G401.6 (cell line): ENCODE measurements around the gene FAM118A.
"Not testable (repeated sequence)": the region's sequence is repeated elsewhere in the genome, so short reads cannot be mapped to it uniquely, and the experiment has no call there.

ENCODE experiments used
- FAIRE-seq: peaks from 2 replicates; lab custom pipeline; 2012; peaks lifted over from hg19 to GRCh38; lab: Jason Lieb, UNC

Gene FAM118A

DNA sequence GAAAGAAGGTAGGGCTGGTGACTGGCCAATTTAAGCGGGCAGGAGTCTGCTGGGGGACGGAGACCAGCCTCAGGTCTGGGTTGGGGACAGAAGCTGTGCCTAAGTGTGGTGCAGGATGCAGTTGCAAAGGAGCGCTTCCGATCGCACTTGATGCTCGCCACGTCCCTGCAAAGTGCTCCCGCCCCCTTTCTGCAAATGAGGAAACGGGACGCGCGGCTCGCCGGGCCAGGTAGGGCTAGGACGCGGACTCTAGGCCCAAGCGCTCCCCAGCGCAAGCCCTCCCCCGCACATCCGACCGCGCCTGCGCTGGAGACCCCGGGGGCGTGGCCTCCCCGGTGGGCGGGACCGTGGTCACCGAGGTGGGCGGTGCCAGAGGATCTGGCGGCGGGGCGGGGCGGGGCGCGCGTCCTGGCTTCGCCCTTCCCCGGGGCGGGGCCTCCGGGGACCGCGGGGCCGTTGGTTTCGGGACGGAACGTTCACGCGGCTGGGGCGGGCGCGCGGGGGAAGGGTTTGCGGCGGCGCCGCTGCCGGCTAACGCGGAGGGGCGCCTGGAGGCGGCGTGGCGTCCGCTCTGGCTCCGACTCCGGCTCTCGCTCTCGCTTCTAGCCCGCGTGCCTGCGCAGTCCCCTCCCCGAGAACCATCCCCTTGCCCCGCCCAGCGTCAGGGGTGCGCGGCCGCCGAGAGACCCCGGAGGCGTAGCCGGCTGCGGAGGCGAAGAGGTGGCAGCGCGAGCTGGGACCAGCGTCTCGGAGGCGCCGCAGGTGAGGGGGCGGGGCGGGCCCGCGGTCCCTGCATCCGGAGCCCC is at the start of gene FAM118A:
TSS of gene FAM118A (plus strand) at position 513 of the 806 bp plus-strand sequence. CDS start 12,446 bp downstream, outside the sequence.
- no peak for FAIRE-seq

DNA sequence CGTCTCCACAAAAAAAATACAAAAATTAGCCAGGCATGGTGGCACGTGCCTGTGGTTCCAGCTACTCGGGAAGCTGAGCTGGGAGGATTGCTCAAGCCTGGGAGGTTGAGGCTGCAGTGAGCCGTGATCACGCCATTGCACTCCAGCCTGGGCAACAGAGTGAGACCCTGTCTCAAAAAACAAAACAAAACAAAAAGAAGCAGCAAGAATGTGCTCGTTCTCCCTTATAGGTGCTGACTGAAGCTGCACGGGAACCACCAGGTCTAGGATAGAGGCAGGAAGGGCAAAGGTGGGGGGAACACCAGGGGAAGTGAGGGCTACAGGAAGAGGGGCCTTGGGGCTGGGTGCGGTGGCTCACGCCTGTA is 49.4 kb upstream of the FAM118A start:
- FAIRE-seq: not testable (repeated sequence)

GRCh38 chr22:45261407-45262088 is 48.2 kb upstream of the FAM118A start:
- no peak for FAIRE-seq

DNA sequence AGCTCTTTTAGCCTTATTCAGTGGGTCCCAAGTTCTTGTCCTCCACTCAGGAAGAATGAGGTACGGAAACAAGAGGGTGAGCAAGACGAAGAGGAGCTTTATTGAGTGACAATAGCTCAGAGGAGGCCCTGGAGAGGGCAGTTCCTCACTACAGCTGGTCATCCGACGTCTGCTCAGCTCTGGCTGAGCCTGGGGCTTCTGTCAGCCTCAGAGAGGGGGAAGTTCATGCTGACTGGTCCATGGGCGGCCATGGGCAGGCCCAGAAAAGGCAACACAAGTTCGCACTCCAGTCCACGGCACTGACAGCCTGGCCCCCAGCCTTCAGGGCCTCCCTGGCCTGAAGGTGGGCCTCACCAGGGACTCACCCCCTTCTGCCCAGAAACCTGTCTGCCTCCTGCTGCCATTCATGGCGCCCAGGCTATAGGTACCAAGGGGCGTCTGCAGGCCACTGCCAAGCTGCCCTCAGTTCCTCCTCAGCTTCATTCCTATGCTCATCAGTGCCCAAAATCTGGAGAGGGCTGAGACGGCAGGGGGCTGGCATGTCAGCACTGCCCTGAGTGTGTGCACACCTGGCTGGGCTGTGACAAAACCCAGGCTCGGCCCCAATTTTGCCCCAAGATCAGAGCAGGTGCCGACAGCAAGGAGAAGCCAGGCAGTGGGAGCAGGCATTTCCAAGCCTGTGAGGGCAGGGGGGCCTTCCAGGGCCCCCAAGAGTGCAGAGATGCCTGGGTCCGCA is 47.4 kb upstream of the FAM118A start:
- FAIRE-seq: no peak

DNA sequence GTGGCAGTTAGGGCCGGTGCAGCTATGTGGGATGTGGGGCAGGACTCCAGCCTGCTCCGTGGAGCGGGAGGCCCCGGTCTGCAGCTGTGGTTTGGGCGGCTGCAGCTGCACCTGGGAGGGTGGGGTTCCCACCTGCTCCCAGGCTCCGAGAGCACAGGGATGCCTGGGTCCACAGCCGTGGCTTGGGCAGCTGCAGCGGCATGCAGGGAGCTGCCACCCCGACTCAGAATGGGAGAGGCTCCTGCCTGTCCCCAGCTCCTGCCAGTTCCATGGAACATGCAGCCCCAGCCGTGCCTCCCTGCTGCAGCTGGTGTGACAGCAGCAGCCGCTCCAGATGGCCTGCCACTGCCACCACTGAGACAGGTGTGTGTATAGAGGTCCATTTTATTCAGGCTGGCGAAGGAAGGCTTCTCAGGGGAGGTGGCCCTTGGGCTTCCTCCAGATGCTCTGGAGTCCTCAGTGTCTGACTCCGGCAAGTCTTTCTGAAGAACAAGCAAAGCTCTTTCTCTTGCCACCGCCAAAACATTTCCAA is 46.7 kb upstream of the FAM118A start:
- FAIRE-seq: no peak

DNA sequence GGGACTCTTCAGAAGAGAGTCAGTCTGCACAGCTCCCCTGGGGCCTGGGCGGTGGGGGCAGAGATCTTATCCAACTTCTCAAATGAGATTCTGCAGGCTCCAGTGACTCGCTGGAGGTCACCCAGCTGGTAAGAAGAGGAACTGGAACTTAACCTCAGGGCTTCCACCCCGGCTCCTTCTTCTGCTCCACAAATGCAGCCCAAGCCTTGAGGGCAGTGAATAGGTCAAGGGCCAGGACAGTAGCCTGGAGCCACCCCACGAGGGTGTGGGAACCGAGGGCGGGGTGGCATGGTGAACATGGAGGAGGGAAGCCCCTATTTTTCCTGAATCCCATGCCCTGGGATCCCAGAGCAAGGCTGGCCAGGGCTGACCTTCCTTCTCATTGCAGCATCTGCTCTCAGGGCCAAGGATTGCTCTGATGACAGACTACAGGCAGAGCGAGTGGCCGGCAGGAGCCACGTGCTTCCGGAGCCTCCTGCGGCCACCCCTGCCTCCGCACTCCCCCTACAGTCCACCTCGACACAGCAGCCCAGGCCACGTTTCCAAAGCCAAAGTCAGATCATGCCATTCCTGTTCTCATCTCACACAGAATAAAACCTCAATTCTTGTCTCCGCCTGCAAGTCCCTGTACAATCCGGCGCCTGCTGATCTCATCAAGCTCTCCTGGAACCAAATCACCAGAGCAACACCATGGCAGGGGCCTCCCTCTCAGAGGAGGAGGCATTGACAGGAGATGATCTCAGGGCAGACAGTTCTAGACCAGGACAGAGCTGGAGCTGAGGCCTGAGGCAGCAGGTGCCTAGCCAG is 46.1 kb upstream of the FAM118A start:
- FAIRE-seq: no peak

DNA sequence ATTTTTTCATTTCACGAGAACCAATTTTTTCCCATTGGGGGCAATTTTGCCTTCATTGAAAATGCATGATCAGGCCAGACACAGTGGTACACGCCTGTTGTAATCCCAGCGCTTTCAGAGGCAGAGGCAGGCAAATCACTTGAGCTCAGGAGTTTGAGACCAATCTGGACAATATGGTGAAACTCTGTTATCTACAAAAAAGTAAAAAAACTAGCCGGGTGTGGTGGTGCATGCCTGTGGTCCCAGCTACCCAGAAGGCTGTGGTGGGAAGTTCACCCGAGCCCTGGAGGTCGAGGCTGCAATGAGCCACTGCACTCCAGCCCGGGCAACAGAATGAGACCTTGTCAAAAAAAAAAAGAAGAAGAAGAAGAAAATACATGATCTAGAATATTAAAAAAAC is 44.2 kb upstream of the FAM118A start:
- no peak for FAIRE-seq

DNA sequence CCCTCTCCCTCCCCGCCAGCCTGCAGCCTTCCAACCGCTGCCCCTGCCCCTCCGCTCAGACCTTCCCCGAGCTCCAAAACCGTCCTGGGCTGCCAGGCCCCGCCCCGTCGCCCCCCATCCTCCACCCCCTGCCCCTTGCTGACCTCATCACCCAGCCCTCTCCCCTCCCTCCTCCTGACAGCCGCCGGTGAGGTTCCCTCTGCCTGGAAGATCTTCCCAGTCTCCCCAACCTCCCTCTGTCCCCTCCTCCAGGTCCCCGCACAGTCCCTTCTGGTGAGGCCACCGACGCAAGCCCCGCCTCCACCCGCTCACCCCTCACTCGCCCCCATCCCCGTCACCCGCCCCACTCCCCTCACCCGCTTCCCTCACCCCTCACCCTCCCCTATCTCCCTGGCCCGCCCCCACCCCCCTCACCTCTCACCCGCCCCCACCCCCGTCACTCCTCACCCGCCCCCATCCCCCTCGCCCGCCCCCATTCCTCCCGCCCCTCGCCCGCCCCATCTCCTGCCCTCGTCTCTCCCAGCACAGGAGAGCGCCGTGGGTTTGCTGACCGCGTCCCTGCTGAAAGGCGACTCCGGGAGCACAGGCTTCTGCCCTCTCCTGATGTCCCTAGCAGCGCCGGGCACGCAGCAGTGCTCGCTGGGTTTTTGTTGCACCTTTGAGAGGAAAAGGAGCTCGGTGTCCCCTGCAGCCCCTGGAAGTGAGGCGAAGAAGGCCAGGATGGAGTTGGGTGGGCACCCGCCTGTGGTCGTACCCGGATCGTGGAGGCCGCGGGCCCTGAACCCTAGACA is 41.4 kb upstream of the FAM118A start:
- no peak for FAIRE-seq

- no peak for FAIRE-seq
Observed at GRCh38 chr22:45268958-45269844, 40.5 kb upstream of the FAM118A start.

GRCh38 chr22:45270095-45271020 is 39.4 kb upstream of the FAM118A start:
- no peak for FAIRE-seq

GRCh38 chr22:45271667-45272201 is 38.0 kb upstream of the FAM118A start:
- no peak for FAIRE-seq

DNA sequence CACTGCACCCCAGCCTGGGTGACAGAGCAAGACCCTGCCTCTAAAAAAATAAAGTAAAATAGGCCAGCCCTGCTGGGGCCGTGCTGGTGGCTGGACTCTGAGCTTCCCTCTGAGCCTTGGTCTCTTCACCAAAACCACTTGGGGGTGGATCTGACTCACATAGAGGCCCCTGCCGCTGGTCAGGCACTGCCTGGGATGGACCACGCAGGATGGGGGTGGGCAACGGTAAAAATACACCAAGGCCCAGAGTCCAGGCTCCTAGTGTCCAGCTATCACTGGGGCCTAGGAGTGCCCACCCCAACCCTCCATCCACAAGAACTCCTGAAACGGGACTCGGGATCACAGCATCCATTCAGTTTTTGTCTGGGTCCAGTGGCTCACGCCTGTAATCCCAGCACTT is 37.2 kb upstream of the FAM118A start:
- FAIRE-seq: no peak

- no peak for FAIRE-seq
Observed at GRCh38 chr22:45273452-45274075, 36.2 kb upstream of the FAM118A start.

GRCh38 chr22:45276507-45277105 is 33.1 kb upstream of the FAM118A start:
- FAIRE-seq: no peak

- FAIRE-seq: not testable (repeated sequence)
Observed at GRCh38 chr22:45277720-45278119, 32.0 kb upstream of the FAM118A start.

- no peak for FAIRE-seq
Observed at GRCh38 chr22:45278125-45278524, 31.6 kb upstream of the FAM118A start.

- FAIRE-seq: no peak
Observed at GRCh38 chr22:45280587-45280980, 29.1 kb upstream of the FAM118A start.

DNA sequence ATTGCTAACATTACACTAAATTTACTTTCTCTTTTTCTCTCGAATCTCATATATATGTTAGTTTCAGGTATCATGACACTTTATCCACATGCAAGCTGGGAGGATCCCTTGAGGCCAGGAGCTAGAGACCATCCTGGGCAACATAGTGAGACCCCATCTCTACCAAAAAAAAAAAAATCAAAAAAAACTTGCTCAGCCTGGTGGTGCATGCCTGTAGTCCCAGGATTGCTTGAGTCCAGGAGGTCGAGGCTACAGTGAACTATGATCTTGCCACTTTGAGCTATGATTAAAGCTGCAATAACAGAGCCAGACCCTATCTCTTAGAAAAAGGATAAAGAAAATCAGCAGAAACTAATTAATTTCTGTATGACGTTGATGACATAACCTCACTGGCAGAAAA is 28.7 kb upstream of the FAM118A start:
- no peak for FAIRE-seq
